Fibroblast of villous mesenchyme (primary cell): ENCODE data around the gene CFAP299. TPM values are rescaled to one million over a fixed set of nuclear protein-coding genes. Genes with fewer than 3 reads are reported as not detected.
"Not testable (repeated sequence)": the region's sequence is repeated elsewhere in the genome, so short reads cannot be mapped to it uniquely, and the experiment has no call there.

ENCODE experiments used
- DNase-seq: peaks from one replicate; pipeline ENCODE4 v3.0.0-alpha.2; 2010; ENCODE audit warnings: low read depth
- H3K4me3 ChIP-seq: 2 replicates; pipeline ENCODE4 v1.5.1; 2011; ENCODE audit warnings: low read depth, mild to moderate bottlenecking, low read length
- total RNA-seq: library from RNA; depleted of rRNA; stranded (reverse); fragments of >200 nt; gene quantifications from 2 replicates; pipeline ENCODE4 v1.2.3, GENCODE V29; 2012
- TF ChIP-seq, protein P1 (sequence below): IDR thresholded peaks from 2 replicates; pipeline ENCODE4 v1.5.1; 2012; ENCODE audit warnings: low read depth, mild to moderate bottlenecking, low read length; ENCODE audit not compliant: insufficient read depth

The CFAP299 gene
- 2.6 and 3.9 TPM in 2 replicates for total RNA-seq

DNA sequence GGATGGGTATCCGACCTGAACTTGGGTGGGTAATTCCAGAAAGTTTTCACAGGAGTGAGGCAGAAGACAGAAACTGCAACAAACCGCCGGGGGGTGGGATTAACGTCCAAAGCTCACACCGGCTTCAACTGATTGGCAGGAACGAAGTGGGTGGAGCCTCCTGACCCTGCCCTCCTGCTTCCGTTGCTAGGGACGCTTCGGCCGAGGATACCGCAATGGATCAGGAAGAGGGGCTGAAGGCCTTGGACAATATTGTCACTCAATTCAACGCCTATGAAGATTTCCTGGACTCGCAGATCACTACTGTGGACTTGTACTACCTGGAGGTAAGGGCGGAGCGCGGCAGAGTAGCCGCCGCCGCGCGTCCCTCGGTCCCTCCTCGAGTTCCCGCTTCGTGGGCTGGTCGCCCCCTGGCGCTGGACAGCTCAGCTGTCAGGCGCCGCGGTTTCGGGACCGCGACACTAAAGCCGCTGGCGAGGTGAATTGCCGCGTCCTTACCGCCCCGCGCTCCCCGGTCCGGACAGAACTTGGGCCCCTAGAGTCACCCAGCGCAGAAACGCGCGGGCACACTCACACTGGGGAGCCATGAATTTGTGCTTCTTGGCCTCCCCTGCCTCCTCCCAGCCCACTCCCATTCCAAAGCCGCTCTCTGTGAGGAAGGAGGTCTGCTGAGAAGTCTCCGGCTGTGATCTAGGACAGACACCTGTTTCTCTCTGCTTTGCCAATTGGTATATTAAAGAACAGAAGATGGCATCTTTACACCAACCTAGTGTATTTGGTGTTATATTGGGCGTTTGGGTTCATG is at the start of gene CFAP299:
Gene CFAP299, plus strand, starts transcription at position 177 of the 805 bp plus-strand sequence.
- peak; percentile 73 for DNase-seq
- H3K4me3 ChIP-seq: peak within 1 kb of the TSS; percentile 62
- TF ChIP-seq, protein P1, sequence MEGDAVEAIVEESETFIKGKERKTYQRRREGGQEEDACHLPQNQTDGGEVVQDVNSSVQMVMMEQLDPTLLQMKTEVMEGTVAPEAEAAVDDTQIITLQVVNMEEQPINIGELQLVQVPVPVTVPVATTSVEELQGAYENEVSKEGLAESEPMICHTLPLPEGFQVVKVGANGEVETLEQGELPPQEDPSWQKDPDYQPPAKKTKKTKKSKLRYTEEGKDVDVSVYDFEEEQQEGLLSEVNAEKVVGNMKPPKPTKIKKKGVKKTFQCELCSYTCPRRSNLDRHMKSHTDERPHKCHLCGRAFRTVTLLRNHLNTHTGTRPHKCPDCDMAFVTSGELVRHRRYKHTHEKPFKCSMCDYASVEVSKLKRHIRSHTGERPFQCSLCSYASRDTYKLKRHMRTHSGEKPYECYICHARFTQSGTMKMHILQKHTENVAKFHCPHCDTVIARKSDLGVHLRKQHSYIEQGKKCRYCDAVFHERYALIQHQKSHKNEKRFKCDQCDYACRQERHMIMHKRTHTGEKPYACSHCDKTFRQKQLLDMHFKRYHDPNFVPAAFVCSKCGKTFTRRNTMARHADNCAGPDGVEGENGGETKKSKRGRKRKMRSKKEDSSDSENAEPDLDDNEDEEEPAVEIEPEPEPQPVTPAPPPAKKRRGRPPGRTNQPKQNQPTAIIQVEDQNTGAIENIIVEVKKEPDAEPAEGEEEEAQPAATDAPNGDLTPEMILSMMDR: peak; percentile 49

DNA sequence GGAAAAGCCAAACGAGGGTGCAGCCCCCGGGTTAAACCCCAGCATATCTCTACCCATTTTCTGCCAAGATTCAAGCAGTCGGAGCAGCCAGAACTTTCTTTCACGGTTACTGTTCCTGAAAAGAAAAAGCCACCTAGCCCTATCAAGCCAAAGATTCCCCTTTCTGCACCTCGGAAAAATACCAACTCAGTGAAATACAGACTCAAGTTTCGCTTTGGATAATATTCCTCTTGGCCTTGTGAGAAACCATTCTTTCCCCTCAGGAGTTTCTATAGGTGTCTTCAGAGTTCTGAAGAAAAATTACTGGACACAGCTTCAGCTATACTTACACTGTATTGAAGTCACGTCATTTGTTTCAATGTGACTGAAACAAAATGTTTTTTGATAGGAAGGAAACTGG is 49.1 kb upstream of the CFAP299 start:
- no peak for DNase-seq
- H3K4me3 ChIP-seq: no peak overlapping the region
- TF ChIP-seq, protein P1: no peak

DNA sequence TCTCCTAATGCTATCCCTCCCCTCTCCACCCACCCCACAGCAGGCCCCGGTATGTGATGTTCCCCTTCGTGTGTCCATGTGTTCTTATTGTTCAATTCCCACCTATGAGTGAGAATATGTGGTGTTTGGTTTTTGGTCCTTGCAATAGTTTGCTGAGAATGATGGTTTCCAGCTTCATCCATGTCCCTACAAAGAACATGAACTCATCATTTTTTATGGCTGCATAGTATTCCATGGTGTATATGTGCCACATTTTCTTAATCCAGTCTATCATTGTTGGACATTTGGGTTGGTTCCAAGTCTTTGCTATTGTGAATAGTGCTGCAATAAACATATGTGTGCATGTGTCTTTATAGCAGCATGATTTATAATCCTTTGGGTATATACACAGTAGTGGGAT is 44.9 kb upstream of the CFAP299 start:
- DNase-seq, H3K4me3 ChIP-seq: not testable (repeated sequence)

DNA sequence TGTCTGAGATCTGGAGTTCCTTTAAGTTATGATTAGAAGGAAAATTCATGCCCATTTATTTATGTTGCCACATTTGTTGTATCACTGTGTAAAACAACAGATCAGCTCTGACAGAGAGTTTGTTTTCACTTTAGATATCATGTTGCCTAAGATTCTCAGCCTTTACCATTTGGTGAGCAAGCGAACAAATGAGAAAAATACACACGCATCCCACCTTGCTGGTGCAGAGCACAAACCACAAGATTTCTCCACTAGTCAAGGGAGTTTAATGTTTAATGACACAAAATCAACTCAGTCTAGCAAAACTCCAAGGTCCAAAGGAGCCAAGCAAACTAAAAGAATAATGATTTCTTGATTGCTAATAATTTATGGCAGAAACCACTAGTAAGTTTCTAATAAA is 41.3 kb upstream of the CFAP299 start:
- no peak overlapping the region for H3K4me3 ChIP-seq
- no peak for DNase-seq
- TF ChIP-seq, protein P1: no peak

DNA sequence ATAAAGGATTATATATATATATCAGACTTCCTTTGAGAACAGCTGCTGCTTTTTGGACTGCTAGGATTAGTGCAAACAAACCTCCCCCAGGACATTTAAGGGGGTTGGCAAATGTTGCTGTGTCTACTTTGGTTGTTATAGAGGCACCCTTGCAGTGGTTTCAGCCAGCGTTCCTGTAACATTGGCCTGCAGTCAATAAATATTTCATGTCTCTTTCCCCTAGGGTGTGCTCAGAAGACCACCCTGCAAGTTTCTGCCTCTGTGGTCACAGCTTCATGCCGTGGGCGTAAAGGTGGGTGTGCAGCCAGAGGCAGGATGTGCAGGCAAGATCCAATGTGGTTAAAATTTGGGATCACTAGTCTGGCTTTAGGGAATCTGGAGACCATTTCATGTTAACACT is 40.2 kb upstream of the CFAP299 start:
- TF ChIP-seq, protein P1: no peak
- H3K4me3 ChIP-seq: no peak overlapping the region
- no peak for DNase-seq

DNA sequence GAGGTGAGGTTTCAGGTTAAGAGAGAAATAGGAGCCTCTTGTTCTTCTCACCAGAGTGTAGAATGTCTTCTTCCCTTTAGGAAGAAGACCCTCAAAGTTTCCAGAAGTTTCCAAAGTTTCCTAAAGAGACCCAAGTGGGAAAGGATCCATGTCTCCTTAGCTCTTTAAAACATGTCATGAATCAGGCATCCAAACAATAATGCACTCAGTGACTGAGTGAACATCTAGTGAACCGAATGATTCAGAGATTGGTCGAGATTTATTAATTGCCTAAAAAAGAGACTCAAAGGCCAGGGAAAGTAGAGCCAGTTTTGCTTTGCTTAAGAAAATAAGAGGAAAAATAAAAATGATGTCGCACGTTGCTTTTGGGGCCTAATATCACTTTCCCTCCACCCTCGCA is 39.7 kb upstream of the CFAP299 start:
- TF ChIP-seq, protein P1: no peak
- no peak overlapping the region for H3K4me3 ChIP-seq
- DNase-seq: no peak

DNA sequence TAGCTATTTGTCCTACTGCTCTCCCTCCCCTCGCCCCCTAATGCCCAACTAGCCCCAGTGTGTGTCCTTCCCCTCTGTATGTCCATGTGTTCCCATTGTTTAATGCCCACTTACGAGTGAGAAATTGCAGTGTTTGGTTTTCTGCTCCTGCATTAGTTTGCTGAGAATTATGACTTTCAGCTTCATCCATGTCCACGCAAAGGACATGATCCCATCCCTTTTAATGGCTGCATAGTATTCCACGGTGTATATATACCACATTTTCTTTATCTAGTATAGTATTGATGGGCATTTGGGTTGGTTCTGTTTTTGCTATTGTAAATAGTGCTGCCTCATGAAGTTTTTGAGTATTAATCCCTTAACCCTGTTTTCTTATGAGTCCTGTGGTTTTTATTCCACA is 33.6 kb upstream of the CFAP299 start:
- H3K4me3 ChIP-seq: no peak overlapping the region
- TF ChIP-seq, protein P1: no peak
- no peak for DNase-seq
